ENCODE data around the gene WBP2NL. TPM values are rescaled to one million over a fixed set of nuclear protein-coding genes. Genes with fewer than 3 reads are reported as not detected.
"Not testable (repeated sequence)": the region's sequence is repeated elsewhere in the genome, so short reads cannot be mapped to it uniquely, and the experiment has no call there.

Gene WBP2NL, protein sequence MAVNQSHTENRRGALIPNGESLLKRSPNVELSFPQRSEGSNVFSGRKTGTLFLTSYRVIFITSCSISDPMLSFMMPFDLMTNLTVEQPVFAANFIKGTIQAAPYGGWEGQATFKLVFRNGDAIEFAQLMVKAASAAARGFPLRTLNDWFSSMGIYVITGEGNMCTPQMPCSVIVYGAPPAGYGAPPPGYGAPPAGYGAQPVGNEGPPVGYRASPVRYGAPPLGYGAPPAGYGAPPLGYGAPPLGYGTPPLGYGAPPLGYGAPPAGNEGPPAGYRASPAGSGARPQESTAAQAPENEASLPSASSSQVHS
- polyA plus RNA-seq (2013), result not detected in 2 replicates

DNA sequence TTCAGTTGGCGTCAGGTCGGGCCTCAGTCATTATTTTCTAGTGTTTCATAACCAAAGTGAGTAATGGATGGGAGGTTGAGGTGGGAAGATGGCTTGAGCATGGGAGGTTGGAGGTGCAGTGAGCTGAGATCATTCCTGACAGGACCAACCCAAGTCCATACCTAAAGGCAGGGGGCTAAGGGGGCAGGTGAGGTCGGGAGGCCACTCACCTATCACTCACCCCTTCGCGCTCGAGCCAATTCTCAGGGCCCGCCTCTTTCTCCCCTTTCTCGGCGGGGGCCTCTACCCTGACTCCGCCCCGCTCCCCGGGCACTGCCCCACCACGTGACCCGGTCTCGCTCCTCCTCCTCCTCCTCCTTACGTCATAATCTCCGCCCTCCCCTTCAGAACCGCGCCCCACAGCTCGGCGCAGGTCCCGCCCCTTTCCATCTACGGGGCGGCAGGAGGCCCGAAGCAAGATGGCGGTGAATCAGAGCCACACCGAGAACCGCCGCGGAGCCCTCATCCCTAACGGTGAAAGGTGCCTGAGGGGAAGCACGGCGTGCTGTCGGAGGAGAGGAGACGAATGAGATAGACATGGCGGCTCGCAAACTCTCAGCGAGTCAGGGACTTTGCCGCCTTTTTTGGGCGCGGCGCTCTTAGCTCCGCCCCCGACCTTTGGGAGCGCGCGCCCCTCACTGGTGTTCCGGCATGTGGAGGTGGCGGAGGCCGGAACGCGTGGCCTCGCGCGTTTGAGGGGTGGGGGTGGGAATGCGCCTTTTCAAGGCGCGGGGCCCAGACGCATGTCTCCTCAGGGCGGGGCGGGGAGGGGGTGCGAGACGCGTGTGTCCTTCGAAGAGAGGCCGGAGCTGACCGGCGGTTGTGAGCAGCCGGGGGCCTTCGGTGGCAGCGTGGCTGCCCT is at the start of gene WBP2NL:
WBP2NL (plus strand) TSS at position 428 of the 901 bp plus-strand sequence; CDS start at position 459, 31 bp downstream.
- no peaks in the 10 kb centered on the region for H3K9me3 ChIP-seq (ENCODE audit: insufficient read depth, low read depth, low read length)
- no peak within 1 kb of the TSS for H3K4me3 ChIP-seq (ENCODE audit: low read depth, low read length)
- H4K8ac ChIP-seq (ENCODE audit: low read depth, low read length), result no peak within 1 kb of the TSS
- H3K4me2 ChIP-seq (ENCODE audit: low read length), result no peak within 1 kb of the TSS
- no peak within 1 kb of the TSS for H2BK120ac ChIP-seq (ENCODE audit: insufficient read depth, low read length, poor library complexity)
- no peaks in the 10 kb centered on the region for H3K79me2 ChIP-seq (ENCODE audit: control insufficient read depth, insufficient read depth, low read length, poor library complexity)
- no peak within 1 kb of the TSS for H3K9ac ChIP-seq (ENCODE audit: low read length)
- no peaks in the 10 kb centered on the region for H3K36me3 ChIP-seq (ENCODE audit: control insufficient read depth in 1 of 2, insufficient read depth in 2 of 2, low read length in 2 of 2)
- no peak within 1 kb of the TSS for H2AFZ ChIP-seq (ENCODE audit: insufficient read depth, low read length, poor library complexity)
- no peak within 1 kb of the TSS for H2BK12ac ChIP-seq (ENCODE audit: low read length)
- no peaks in the 10 kb centered on the region for H3K27me3 ChIP-seq (ENCODE audit: insufficient read depth, low read length)
- peak; percentile 88 to 92 for DNase-seq
- no peak within 1 kb of the TSS for H3K23ac ChIP-seq (ENCODE audit: low read length)
- H3K27ac ChIP-seq (ENCODE audit: low read depth, low read length), result no peak within 1 kb of the TSS
- 100% methylated on average over 5 of the region's 71 CpGs for WGBS (ENCODE audit: extremely low coverage, insufficient coverage, insufficient read length)
- no peaks in the 10 kb centered on the region for H3K79me1 ChIP-seq (ENCODE audit: low read length)
- H3K14ac ChIP-seq (ENCODE audit: low read length), result no peak within 1 kb of the TSS
- H4K91ac ChIP-seq (ENCODE audit: low read depth, low read length), result no peak within 1 kb of the TSS
- H4K12ac ChIP-seq (ENCODE audit: low read depth, low read length), result no peak within 1 kb of the TSS
- no peak within 1 kb of the TSS for H2BK5ac ChIP-seq (ENCODE audit: low read depth, low read length, poor library complexity)
- H3K4ac ChIP-seq (ENCODE audit: low read depth, low read length), result no peak within 1 kb of the TSS
- no peaks in the 10 kb centered on the region for H3K4me1 ChIP-seq (ENCODE audit: control insufficient read depth in 1 of 2, insufficient read depth in 2 of 2, low read length in 2 of 2)
- H2AK5ac ChIP-seq (ENCODE audit: low read length), result no peak within 1 kb of the TSS
- H3K18ac ChIP-seq (ENCODE audit: low read length), result no peak within 1 kb of the TSS

DNA sequence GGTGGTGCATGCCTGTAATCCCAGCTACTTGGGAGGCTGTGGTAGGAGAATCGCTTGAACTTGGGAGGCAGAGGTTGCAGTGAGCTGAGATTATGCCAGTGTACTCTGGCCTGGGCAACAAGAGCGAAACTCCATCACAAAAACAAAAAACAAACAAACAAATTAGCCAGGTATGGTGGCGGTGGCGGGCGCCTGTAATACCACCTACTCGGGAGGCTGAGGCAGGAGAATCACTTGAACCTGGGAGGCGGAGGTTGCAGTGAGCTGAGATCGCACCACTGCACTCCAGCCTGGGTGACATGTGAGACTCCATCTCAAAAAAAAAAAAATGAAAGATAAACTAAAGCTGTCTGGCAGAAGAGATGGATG is 49.7 kb upstream of the WBP2NL start:
- H3K79me2 ChIP-seq (ENCODE audit: control insufficient read depth, insufficient read depth, low read length, poor library complexity); H3K79me1 ChIP-seq (ENCODE audit: low read length); H2BK5ac ChIP-seq (ENCODE audit: low read depth, low read length, poor library complexity); H3K4me2 ChIP-seq (ENCODE audit: low read length); H2BK12ac ChIP-seq (ENCODE audit: low read length); H3K27me3 ChIP-seq (ENCODE audit: insufficient read depth, low read length); H2BK120ac ChIP-seq (ENCODE audit: insufficient read depth, low read length, poor library complexity); H3K4me3 ChIP-seq (ENCODE audit: low read depth, low read length); H3K27ac ChIP-seq (ENCODE audit: low read depth, low read length); H3K9me3 ChIP-seq (ENCODE audit: insufficient read depth, low read depth, low read length); H3K4me1 ChIP-seq (ENCODE audit: control insufficient read depth in 1 of 2, insufficient read depth in 2 of 2, low read length in 2 of 2); H4K8ac ChIP-seq (ENCODE audit: low read depth, low read length); H2AFZ ChIP-seq (ENCODE audit: insufficient read depth, low read length, poor library complexity); H3K4ac ChIP-seq (ENCODE audit: low read depth, low read length); H3K23ac ChIP-seq (ENCODE audit: low read length); H3K9ac ChIP-seq (ENCODE audit: low read length); H3K18ac ChIP-seq (ENCODE audit: low read length); H4K12ac ChIP-seq (ENCODE audit: low read depth, low read length); H3K36me3 ChIP-seq (ENCODE audit: control insufficient read depth in 1 of 2, insufficient read depth in 2 of 2, low read length in 2 of 2); DNase-seq; H2AK5ac ChIP-seq (ENCODE audit: low read length); H4K91ac ChIP-seq (ENCODE audit: low read depth, low read length); H3K14ac ChIP-seq (ENCODE audit: low read length): not testable (repeated sequence)
- no CpG with 5 or more reads among the region's 8 CpGs for WGBS (ENCODE audit: extremely low coverage, insufficient coverage, insufficient read length)

DNA sequence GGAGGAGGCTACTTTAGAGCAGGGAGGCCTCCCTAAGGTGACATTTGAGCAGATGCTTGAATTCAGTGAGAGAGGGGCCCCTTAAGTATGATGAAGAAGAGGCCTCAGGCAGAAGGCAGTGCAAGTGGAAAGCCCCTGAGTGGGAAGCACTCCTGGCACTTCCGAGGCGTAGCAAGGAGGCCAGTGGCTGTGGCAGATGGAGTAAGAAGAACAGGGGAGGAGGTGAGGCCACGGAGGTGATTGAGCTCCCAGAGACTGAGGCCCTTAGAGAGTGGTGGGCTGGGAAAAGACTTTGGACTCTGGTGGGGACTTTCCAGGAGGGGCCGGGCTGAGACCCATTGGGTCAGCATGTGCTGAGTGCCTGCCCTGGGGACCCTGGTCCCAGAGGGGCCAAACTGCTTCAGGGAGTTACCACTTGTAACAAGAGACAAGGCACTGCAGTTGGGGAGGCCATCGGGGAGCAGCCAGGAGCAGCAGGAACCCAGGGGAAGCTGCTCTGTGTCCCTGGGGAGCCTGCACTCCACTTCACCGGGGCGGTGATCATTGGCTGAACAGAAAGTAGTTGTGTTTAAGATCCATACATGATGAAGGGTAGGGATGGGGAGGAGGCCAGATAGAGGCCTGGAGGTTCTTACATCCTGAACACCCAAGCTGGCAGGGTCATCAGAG is 49.2 kb upstream of the WBP2NL start:
- H3K27me3 ChIP-seq (ENCODE audit: insufficient read depth, low read length), result no peaks in the 10 kb centered on the region
- no peak overlapping the region for H3K4me2 ChIP-seq (ENCODE audit: low read length)
- no peak overlapping the region for H3K27ac ChIP-seq (ENCODE audit: low read depth, low read length)
- peak overlapping the region; percentile 26 for H2AK5ac ChIP-seq (ENCODE audit: low read length)
- WGBS (ENCODE audit: extremely low coverage, insufficient coverage, insufficient read length), result no CpG with 5 or more reads among the region's 7 CpGs
- no peak for DNase-seq
- H4K8ac ChIP-seq (ENCODE audit: low read depth, low read length), result no peak overlapping the region
- H3K4ac ChIP-seq (ENCODE audit: low read depth, low read length), result no peak overlapping the region
- no peak overlapping the region for H3K9ac ChIP-seq (ENCODE audit: low read length)
- H2BK120ac ChIP-seq (ENCODE audit: insufficient read depth, low read length, poor library complexity), result no peak overlapping the region
- H4K12ac ChIP-seq (ENCODE audit: low read depth, low read length), result no peak overlapping the region
- no peak overlapping the region for H2AFZ ChIP-seq (ENCODE audit: insufficient read depth, low read length, poor library complexity)
- peaks cover 8% of the 10 kb centered on the region in 2 experiments for H3K4me1 ChIP-seq (ENCODE audit: control insufficient read depth in 1 of 2, insufficient read depth in 2 of 2, low read length in 2 of 2)
- no peak overlapping the region for H2BK5ac ChIP-seq (ENCODE audit: low read depth, low read length, poor library complexity)
- H3K18ac ChIP-seq (ENCODE audit: low read length), result no peak overlapping the region
- H3K79me2 ChIP-seq (ENCODE audit: control insufficient read depth, insufficient read depth, low read length, poor library complexity), result no peaks in the 10 kb centered on the region
- H3K9me3 ChIP-seq (ENCODE audit: insufficient read depth, low read depth, low read length), result no peaks in the 10 kb centered on the region
- no peak overlapping the region for H3K23ac ChIP-seq (ENCODE audit: low read length)
- no peak overlapping the region for H2BK12ac ChIP-seq (ENCODE audit: low read length)
- H3K14ac ChIP-seq (ENCODE audit: low read length), result no peak overlapping the region
- no peak overlapping the region for H4K91ac ChIP-seq (ENCODE audit: low read depth, low read length)
- H3K36me3 ChIP-seq (ENCODE audit: control insufficient read depth in 1 of 2, insufficient read depth in 2 of 2, low read length in 2 of 2), result peaks cover 3% of the 10 kb centered on the region in 2 experiments
- no peak overlapping the region for H3K4me3 ChIP-seq (ENCODE audit: low read depth, low read length)
- peaks cover 6% of the 10 kb centered on the region for H3K79me1 ChIP-seq (ENCODE audit: low read length)

DNA sequence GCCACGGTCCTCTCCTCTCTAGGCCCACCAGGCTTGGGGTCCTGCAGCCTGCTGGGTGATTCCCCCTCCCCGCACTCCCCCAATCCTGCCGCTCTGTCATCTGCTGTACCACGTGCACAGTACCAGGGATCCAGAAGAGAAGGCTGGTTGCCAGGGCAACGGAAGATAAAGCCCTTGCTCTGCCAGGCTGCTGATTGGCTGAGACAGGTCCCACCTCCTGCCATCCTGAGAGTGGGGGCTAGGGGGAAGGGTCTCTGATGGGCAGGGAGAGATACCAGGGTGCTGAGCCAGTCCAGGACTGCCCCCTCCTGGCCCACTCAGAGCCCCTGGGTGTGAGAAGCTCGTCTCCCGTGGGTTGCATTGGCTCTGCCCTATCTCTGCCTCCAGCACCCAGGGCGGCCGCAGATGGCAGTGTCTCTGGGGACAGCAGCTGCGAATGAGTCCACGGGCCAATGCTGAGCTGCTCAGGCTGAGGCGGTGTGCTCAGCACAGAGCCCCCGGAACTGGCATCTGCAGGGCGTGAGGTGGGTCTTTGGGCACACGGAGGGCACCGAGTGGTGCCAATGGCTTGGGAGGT is 46.6 kb upstream of the WBP2NL start, which contains the start of gene SMIM45:
SMIM45 (plus strand) TSS at position 253 of the 577 bp plus-strand sequence.
- no peak within 1 kb of the TSS for H4K12ac ChIP-seq (ENCODE audit: low read depth, low read length)
- DNase-seq, result no peak
- H2AFZ ChIP-seq (ENCODE audit: insufficient read depth, low read length, poor library complexity), result no peak within 1 kb of the TSS
- H3K27ac ChIP-seq (ENCODE audit: low read depth, low read length), result no peak within 1 kb of the TSS
- WGBS (ENCODE audit: extremely low coverage, insufficient coverage, insufficient read length), result no CpG with 5 or more reads among the region's 16 CpGs
- H2BK5ac ChIP-seq (ENCODE audit: low read depth, low read length, poor library complexity), result no peak within 1 kb of the TSS
- H3K79me1 ChIP-seq (ENCODE audit: low read length), result peaks cover 1% of the 10 kb centered on the region
- H3K9me3 ChIP-seq (ENCODE audit: insufficient read depth, low read depth, low read length), result no peaks in the 10 kb centered on the region
- no peaks in the 10 kb centered on the region for H3K79me2 ChIP-seq (ENCODE audit: control insufficient read depth, insufficient read depth, low read length, poor library complexity)
- H3K9ac ChIP-seq (ENCODE audit: low read length), result no peak within 1 kb of the TSS
- H3K4me1 ChIP-seq (ENCODE audit: control insufficient read depth in 1 of 2, insufficient read depth in 2 of 2, low read length in 2 of 2), result peaks cover 0 to 2% of the 10 kb centered on the region in 2 experiments
- no peak within 1 kb of the TSS for H3K4me3 ChIP-seq (ENCODE audit: low read depth, low read length)
- no peak within 1 kb of the TSS for H3K14ac ChIP-seq (ENCODE audit: low read length)
- no peak within 1 kb of the TSS for H2AK5ac ChIP-seq (ENCODE audit: low read length)
- no peak within 1 kb of the TSS for H2BK120ac ChIP-seq (ENCODE audit: insufficient read depth, low read length, poor library complexity)
- H4K8ac ChIP-seq (ENCODE audit: low read depth, low read length), result no peak within 1 kb of the TSS
- no peak within 1 kb of the TSS for H2BK12ac ChIP-seq (ENCODE audit: low read length)
- H3K4ac ChIP-seq (ENCODE audit: low read depth, low read length), result no peak within 1 kb of the TSS
- no peak within 1 kb of the TSS for H3K23ac ChIP-seq (ENCODE audit: low read length)
- no peak within 1 kb of the TSS for H3K18ac ChIP-seq (ENCODE audit: low read length)
- no peaks in the 10 kb centered on the region for H3K27me3 ChIP-seq (ENCODE audit: insufficient read depth, low read length)
- no peaks in the 10 kb centered on the region for H3K36me3 ChIP-seq (ENCODE audit: control insufficient read depth in 1 of 2, insufficient read depth in 2 of 2, low read length in 2 of 2)
- no peak within 1 kb of the TSS for H4K91ac ChIP-seq (ENCODE audit: low read depth, low read length)
- no peak within 1 kb of the TSS for H3K4me2 ChIP-seq (ENCODE audit: low read length)

Measured in trophoblast cell (in vitro differentiated cells and primary cell).